HL-60 (cell line): ENCODE results near the gene DPH1.

ENCODE experiments used
- CTCF ChIP-seq: IDR thresholded peaks from one replicate; pipeline ENCODE4 v1.5.1; 2011; ENCODE audit warnings: low read length, control low read depth, inconsistent platforms; ENCODE audit not compliant: insufficient read depth
- POLR2AphosphoS5 ChIP-seq: IDR thresholded peaks from 2 replicates; pipeline ENCODE4 v1.6.1; 2012; ENCODE audit warnings: low read depth

DNA sequence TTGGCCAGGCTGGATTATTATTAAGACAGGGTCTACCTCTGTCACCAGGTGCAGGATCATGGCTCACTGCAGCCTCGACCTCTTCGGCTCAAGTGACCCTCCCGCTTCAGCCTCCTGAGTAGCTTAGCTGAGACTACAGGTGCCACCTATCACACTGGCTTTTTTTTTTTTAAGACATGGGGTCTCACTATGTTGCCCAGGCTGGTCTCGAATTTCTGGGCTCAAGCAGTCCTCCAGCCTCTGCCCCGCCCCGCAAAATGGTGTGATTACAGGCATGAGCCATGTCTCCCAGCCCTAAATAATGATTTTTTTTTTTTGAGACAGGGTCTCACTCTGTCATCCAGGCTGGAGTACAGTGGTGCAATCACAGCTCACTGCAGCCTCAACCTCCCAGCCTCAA is 17.6 kb downstream of the DPH1 start:
- TF ChIP-seq CTCF: no peak
- TF ChIP-seq POLR2AphosphoS5: no peak
